Hematopoietic multipotent progenitor cell treated with erythropoietin and hydrocortisone succinate and interleukin-3 and kit ligand, for 4 days (in vitro differentiated cells): ENCODE results near the gene ELAC1.
A peak's percentile ranks its signal among the peaks of the same experiment; 100 is the strongest.
"Not testable (repeated sequence)": the region's sequence is repeated elsewhere in the genome, so short reads cannot be mapped to it uniquely, and the experiment has no call there.

Experiments
- DNase-seq: peaks from one replicate; pipeline ENCODE4 v3.0.0-alpha.2; 2015

Gene ELAC1

GRCh38 chr18:50967714-50968661, at the start of gene ELAC1:
Gene ELAC1, plus strand, starts transcription at chr18:50968040. Its CDS starts 6,365 bp downstream, at chr18:50974405.
- DNase-seq, result peak; percentile 90

GRCh38 chr18:50918153-50918552, 49.7 kb upstream of the ELAC1 start:
- DNase-seq, result peak; percentile 13

GRCh38 chr18:50924372-50924771, 43.5 kb upstream of the ELAC1 start:
- DNase-seq, result no peak

- DNase-seq, result no peak
Measured at GRCh38 chr18:50926521-50926920, 41.3 kb upstream of the ELAC1 start.

- DNase-seq, result no peak
Measured at GRCh38 chr18:50928551-50928950, 39.3 kb upstream of the ELAC1 start.

GRCh38 chr18:50933684-50934083, 34.2 kb upstream of the ELAC1 start:
- DNase-seq, result no peak

- no peak for DNase-seq
Measured at GRCh38 chr18:50934545-50935211, 33.2 kb upstream of the ELAC1 start.

GRCh38 chr18:50935493-50936191, 32.2 kb upstream of the ELAC1 start:
- DNase-seq, result no peak

- no peak for DNase-seq
Measured at GRCh38 chr18:50937183-50937582, 30.7 kb upstream of the ELAC1 start.

GRCh38 chr18:50938912-50939311, 28.9 kb upstream of the ELAC1 start:
- no peak for DNase-seq

- DNase-seq, result peak; percentile 33
Measured at GRCh38 chr18:50944245-50944932, 23.5 kb upstream of the ELAC1 start.

GRCh38 chr18:50945918-50946317, 21.9 kb upstream of the ELAC1 start:
- DNase-seq, result not testable (repeated sequence)

- no peak for DNase-seq
Measured at GRCh38 chr18:50947899-50948298, 19.9 kb upstream of the ELAC1 start.

GRCh38 chr18:50949185-50949584, 18.7 kb upstream of the ELAC1 start:
- DNase-seq, result no peak

GRCh38 chr18:50950626-50951025, 17.2 kb upstream of the ELAC1 start:
- DNase-seq, result no peak

- no peak for DNase-seq
Measured at GRCh38 chr18:50953822-50954221, 14.0 kb upstream of the ELAC1 start.

- no peak for DNase-seq
Measured at GRCh38 chr18:50955253-50955652, 12.6 kb upstream of the ELAC1 start.

GRCh38 chr18:50956116-50956515, 11.7 kb upstream of the ELAC1 start:
- DNase-seq, result no peak

GRCh38 chr18:50961974-50962373, 5.9 kb upstream of the ELAC1 start:
- DNase-seq, result peak; percentile 20

- no peak for DNase-seq
Measured at GRCh38 chr18:50969448-50969847, 1.6 kb downstream of the ELAC1 start.

GRCh38 chr18:50970006-50970405, 2.2 kb downstream of the ELAC1 start:
- no peak for DNase-seq

GRCh38 chr18:50972404-50972803, 4.6 kb downstream of the ELAC1 start:
- DNase-seq, result not testable (repeated sequence)
